Tibial nerve (tissue), 4 donors: ENCODE results near the gene PTPRD.

ENCODE experiments used
- CTCF ChIP-seq, 5 experiments: fragments of 200-600 bp in 3 of 5; fragments of 450-650 bp in 2 of 5; sonication (generic) in 3 of 5; IDR thresholded peaks; one replicate each; pipeline ENCODE4 v1.5.1; 2016 to 2019; ENCODE audit warnings: antibody characterized with exemption in 5 of 5, mild to moderate bottlenecking in 3 of 5, moderate library complexity in 2 of 5
- EP300 ChIP-seq, 2 donors: sonication (generic); formaldehyde crosslinking; IDR thresholded peaks; one replicate each; pipeline ENCODE4 v1.6.1; 2017; ENCODE audit warnings: antibody characterized with exemption in 2 of 2, mild to moderate bottlenecking in 1 of 2
- POLR2A ChIP-seq, 2 donors: fragments of 450-650 bp; IDR thresholded peaks; one replicate each; pipeline ENCODE4 v1.6.1; 2017; ENCODE audit warnings: antibody characterized with exemption in 2 of 2, mild to moderate bottlenecking in 2 of 2, moderate library complexity in 2 of 2

- TF ChIP-seq CTCF (IDR thresholded peaks at IDR 0.05) (no peak), POLR2A (IDR thresholded peaks at IDR 0.05) (no peak), EP300 (IDR thresholded peaks at IDR 0.05) (no peak)
Measured at GRCh38 chr9:10586407-10586806, 26.4 kb downstream of the PTPRD start.
